ENCODE results near the gene NECTIN3. TPM values are rescaled to one million over a fixed set of nuclear protein-coding genes. Genes with fewer than 3 reads are reported as not detected.

Gene NECTIN3, protein sequence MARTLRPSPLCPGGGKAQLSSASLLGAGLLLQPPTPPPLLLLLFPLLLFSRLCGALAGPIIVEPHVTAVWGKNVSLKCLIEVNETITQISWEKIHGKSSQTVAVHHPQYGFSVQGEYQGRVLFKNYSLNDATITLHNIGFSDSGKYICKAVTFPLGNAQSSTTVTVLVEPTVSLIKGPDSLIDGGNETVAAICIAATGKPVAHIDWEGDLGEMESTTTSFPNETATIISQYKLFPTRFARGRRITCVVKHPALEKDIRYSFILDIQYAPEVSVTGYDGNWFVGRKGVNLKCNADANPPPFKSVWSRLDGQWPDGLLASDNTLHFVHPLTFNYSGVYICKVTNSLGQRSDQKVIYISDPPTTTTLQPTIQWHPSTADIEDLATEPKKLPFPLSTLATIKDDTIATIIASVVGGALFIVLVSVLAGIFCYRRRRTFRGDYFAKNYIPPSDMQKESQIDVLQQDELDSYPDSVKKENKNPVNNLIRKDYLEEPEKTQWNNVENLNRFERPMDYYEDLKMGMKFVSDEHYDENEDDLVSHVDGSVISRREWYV
- 72.7 and 83.4 TPM in 2 replicates for total RNA-seq (2014; rRNA removed; shearing (Covaris generic))

GRCh38 chr3:111071257-111072030 lies at the start of gene NECTIN3:
TSS of gene NECTIN3 (plus strand) at chr3:111071816. CDS start at chr3:111072018, 202 bp downstream.
- peak within 1 kb of the TSS; percentile 94 for H3K4me3 ChIP-seq
- peak; percentile 95 to 96 for DNase-seq (ENCODE audit: low read depth in 1 of 2, low spot score in 2 of 2)
- peak within 1 kb of the TSS; percentile 84 for H3K27ac ChIP-seq
- no peaks in the 10 kb centered on the region for H3K9me3 ChIP-seq (replicated peaks)
- peaks cover 11% of the 10 kb centered on the region for H3K4me1 ChIP-seq (replicated peaks)
- peaks cover 9% of the 10 kb centered on the region; the same call in 1 of the 2 replicates for H3K36me3 ChIP-seq
- H3K27me3 ChIP-seq (replicated peaks) = no peaks in the 10 kb centered on the region

GRCh38 chr3:111027868-111028267 lies 43.7 kb upstream of the NECTIN3 start:
- no peak for DNase-seq (ENCODE audit: low read depth in 1 of 2, low spot score in 2 of 2)
- H3K4me3 ChIP-seq = no peak overlapping the region
- H3K27ac ChIP-seq = no peak overlapping the region
- no peaks in the 10 kb centered on the region for H3K4me1 ChIP-seq (replicated peaks)
- H3K36me3 ChIP-seq = no peaks in the 10 kb centered on the region
- no peaks in the 10 kb centered on the region for H3K9me3 ChIP-seq (replicated peaks)
- H3K27me3 ChIP-seq (replicated peaks) = no peaks in the 10 kb centered on the region

- DNase-seq (ENCODE audit: low read depth in 1 of 2, low spot score in 2 of 2) = no peak
- H3K4me1 ChIP-seq (replicated peaks) = no peaks in the 10 kb centered on the region
- no peaks in the 10 kb centered on the region for H3K36me3 ChIP-seq
- no peak overlapping the region for H3K27ac ChIP-seq
- H3K27me3 ChIP-seq (replicated peaks) = no peaks in the 10 kb centered on the region
- no peaks in the 10 kb centered on the region for H3K9me3 ChIP-seq (replicated peaks)
- no peak overlapping the region for H3K4me3 ChIP-seq
Observed at GRCh38 chr3:111031538-111031937, 40.1 kb upstream of the NECTIN3 start.

- Histone ChIP-seq H3K4me3 (no peak overlapping the region), H3K27me3 (replicated peaks) (no peaks in the 10 kb centered on the region), H3K4me1 (replicated peaks) (no peaks in the 10 kb centered on the region), H3K36me3 (no peaks in the 10 kb centered on the region), H3K27ac (no peak overlapping the region), H3K9me3 (replicated peaks) (no peaks in the 10 kb centered on the region)
- no peak for DNase-seq (ENCODE audit: low read depth in 1 of 2, low spot score in 2 of 2)
Observed at GRCh38 chr3:111032677-111033076, 38.9 kb upstream of the NECTIN3 start.

- no peak for DNase-seq (ENCODE audit: low read depth in 1 of 2, low spot score in 2 of 2)
- no peaks in the 10 kb centered on the region for H3K4me1 ChIP-seq (replicated peaks)
Observed at GRCh38 chr3:111033470-111034050, 38.1 kb upstream of the NECTIN3 start.

DNA sequence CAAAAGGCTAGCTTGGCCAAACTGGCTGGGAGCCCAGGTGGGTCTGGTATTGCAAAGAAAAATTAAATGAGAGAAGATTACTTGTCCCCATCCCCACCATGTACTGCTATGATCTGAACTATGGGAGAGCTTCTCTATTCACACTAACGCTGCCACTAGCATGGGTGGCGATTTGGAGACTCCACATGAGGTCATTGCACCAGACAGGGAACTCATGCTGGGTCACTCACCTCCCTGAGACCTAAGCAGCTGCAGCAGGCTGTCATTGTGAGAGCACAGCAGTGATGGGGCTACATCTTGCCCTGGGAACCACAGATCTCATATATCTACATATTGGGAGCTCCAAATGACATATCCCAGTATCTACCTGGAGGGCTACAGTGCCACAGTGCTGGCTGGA lies 36.3 kb upstream of the NECTIN3 start:
- H3K27ac ChIP-seq = no peak overlapping the region
- no peak overlapping the region for H3K4me3 ChIP-seq
- H3K36me3 ChIP-seq = no peaks in the 10 kb centered on the region
- H3K4me1 ChIP-seq (replicated peaks) = no peaks in the 10 kb centered on the region
- no peaks in the 10 kb centered on the region for H3K9me3 ChIP-seq (replicated peaks)
- no peak for DNase-seq (ENCODE audit: low read depth in 1 of 2, low spot score in 2 of 2)
- no peaks in the 10 kb centered on the region for H3K27me3 ChIP-seq (replicated peaks)

More at GRCh38 chr3:111033470-111034050, 38.1 kb upstream of the NECTIN3 start:
- Histone ChIP-seq H3K4me3 (no peak overlapping the region), H3K36me3 (no peaks in the 10 kb centered on the region), H3K27me3 (replicated peaks) (no peaks in the 10 kb centered on the region), H3K27ac (no peak overlapping the region), H3K9me3 (replicated peaks) (no peaks in the 10 kb centered on the region)

GRCh38 chr3:111035902-111036301 lies 35.7 kb upstream of the NECTIN3 start:
- Histone ChIP-seq H3K4me3 (no peak overlapping the region), H3K27me3 (replicated peaks) (no peaks in the 10 kb centered on the region), H3K36me3 (no peaks in the 10 kb centered on the region), H3K9me3 (replicated peaks) (no peaks in the 10 kb centered on the region), H3K4me1 (replicated peaks) (no peaks in the 10 kb centered on the region), H3K27ac (no peak overlapping the region)
- DNase-seq (ENCODE audit: low read depth in 1 of 2, low spot score in 2 of 2) = no peak

DNA sequence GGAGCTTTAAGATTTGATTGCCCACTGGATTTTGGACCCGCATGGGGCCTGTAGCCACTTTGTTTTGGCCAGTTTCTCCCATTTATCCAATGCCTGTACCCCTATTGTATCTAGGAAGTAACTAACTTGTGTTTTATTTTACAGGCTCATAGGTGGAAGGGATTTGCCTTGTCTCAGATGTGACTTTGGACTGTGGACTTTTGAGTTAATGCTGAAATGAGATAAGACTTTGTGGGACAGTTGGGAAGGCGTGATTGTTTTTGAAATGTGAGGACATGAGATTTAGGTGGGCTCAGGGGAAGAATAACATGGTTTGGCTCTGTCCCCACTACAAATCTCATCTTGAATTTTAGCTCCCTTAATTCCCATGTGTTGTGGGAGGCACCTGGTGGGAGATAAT lies 30.7 kb upstream of the NECTIN3 start:
- Histone ChIP-seq H3K27me3 (replicated peaks) (no peaks in the 10 kb centered on the region), H3K4me3 (no peak overlapping the region), H3K4me1 (replicated peaks) (no peaks in the 10 kb centered on the region), H3K36me3 (no peaks in the 10 kb centered on the region), H3K9me3 (replicated peaks) (no peaks in the 10 kb centered on the region), H3K27ac (no peak overlapping the region)
- DNase-seq (ENCODE audit: low read depth in 1 of 2, low spot score in 2 of 2) = no peak

- Histone ChIP-seq H3K27ac (no peak overlapping the region), H3K4me3 (no peak overlapping the region), H3K36me3 (no peaks in the 10 kb centered on the region), H3K9me3 (replicated peaks) (no peaks in the 10 kb centered on the region), H3K4me1 (replicated peaks) (no peaks in the 10 kb centered on the region), H3K27me3 (replicated peaks) (no peaks in the 10 kb centered on the region)
- DNase-seq (ENCODE audit: low read depth in 1 of 2, low spot score in 2 of 2) = no peak
Observed at GRCh38 chr3:111045564-111045963, 26.1 kb upstream of the NECTIN3 start.

- no peaks in the 10 kb centered on the region for H3K27me3 ChIP-seq (replicated peaks)
- H3K36me3 ChIP-seq = no peaks in the 10 kb centered on the region
- no peak overlapping the region for H3K27ac ChIP-seq
- no peaks in the 10 kb centered on the region for H3K4me1 ChIP-seq (replicated peaks)
- DNase-seq (ENCODE audit: low read depth in 1 of 2, low spot score in 2 of 2) = no peak
- H3K9me3 ChIP-seq (replicated peaks) = no peaks in the 10 kb centered on the region
- H3K4me3 ChIP-seq = no peak overlapping the region
Observed at GRCh38 chr3:111047042-111047441, 24.6 kb upstream of the NECTIN3 start.

DNA sequence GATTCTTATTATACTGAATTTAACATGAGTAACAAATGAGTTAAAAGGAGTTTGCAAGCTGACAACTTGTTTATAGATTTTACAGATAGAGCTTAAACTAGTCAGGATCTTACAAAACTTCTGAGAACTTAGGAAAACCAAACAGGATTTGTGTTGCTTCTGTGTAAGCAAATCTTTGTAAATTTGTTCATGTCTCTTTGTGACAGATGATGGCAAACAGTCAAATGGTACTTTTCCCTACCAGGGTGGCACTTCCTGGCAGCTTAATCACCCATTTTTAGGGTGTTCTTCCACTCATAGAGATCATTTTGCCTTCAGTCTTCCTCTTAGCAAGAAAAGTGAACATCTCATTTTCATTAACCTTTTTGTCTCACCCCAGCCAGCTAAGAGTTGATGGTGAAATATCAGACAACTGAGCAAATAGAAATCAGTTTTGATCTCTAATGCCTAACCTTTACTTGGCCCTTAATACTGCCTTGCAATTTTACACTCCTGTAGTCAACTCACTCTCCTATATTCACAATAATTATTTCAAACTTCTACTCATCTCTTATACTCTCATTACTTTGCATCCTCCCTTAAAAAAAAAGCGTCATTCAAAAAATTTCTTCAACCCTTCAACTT lies 23.7 kb upstream of the NECTIN3 start:
- no peaks in the 10 kb centered on the region for H3K27me3 ChIP-seq (replicated peaks)
- no peak overlapping the region for H3K4me3 ChIP-seq
- no peaks in the 10 kb centered on the region for H3K4me1 ChIP-seq (replicated peaks)
- no peaks in the 10 kb centered on the region for H3K36me3 ChIP-seq
- no peaks in the 10 kb centered on the region for H3K9me3 ChIP-seq (replicated peaks)
- H3K27ac ChIP-seq = no peak overlapping the region
- no peak for DNase-seq (ENCODE audit: low read depth in 1 of 2, low spot score in 2 of 2)

DNA sequence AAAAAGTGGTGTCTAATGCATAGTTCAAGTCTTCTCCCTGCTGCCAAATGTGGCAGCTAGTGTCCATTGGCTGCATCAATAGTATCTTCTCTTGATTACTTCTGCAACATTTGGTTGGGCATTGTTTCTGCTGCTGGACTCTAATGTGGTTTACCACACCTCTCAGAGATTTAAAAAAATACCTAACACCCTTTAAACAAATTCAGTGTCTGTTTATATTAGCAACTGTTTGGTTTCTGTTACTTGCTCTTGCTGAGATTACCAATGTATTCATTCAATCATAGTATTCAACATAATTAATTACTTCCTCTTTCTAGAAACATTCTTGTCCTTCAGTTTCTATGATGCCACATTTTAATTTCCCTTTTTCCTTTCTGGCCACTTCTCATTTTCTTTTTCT lies 20.3 kb upstream of the NECTIN3 start:
- no peaks in the 10 kb centered on the region for H3K9me3 ChIP-seq (replicated peaks)
- no peaks in the 10 kb centered on the region for H3K27me3 ChIP-seq (replicated peaks)
- no peaks in the 10 kb centered on the region for H3K4me1 ChIP-seq (replicated peaks)
- no peak overlapping the region for H3K4me3 ChIP-seq
- no peak overlapping the region for H3K27ac ChIP-seq
- no peaks in the 10 kb centered on the region for H3K36me3 ChIP-seq
- no peak for DNase-seq (ENCODE audit: low read depth in 1 of 2, low spot score in 2 of 2)

GRCh38 chr3:111068574-111068973 lies 3.0 kb upstream of the NECTIN3 start:
- H3K27ac ChIP-seq = no peak overlapping the region
- H3K36me3 ChIP-seq = peaks cover 9% of the 10 kb centered on the region; the same call in 1 of the 2 replicates
- H3K4me3 ChIP-seq = no peak overlapping the region
- DNase-seq (ENCODE audit: low read depth in 1 of 2, low spot score in 2 of 2) = no peak
- no peaks in the 10 kb centered on the region for H3K9me3 ChIP-seq (replicated peaks)
- H3K4me1 ChIP-seq (replicated peaks) = peaks cover 7% of the 10 kb centered on the region; the same call in 1 of the 2 replicates
- H3K27me3 ChIP-seq (replicated peaks) = no peaks in the 10 kb centered on the region
